HepG2 (cell line): ENCODE data around the gene SIK3. TPM values are rescaled to one million over a fixed set of nuclear protein-coding genes. Genes with fewer than 3 reads are reported as not detected.

Experiments
- ATAC-seq: fragments of 200-7000 bp; cut with Tn5 transposase; 3 replicates; pipeline ENCODE4 v1.9.1; 2020; ENCODE audit warnings: mild to moderate bottlenecking, moderate library complexity
- BruUV-seq: library from RNA; stranded (reverse); fragments of 400-500 nt; replicated peaks from 2 replicates; lab custom pipeline; 2021; lab: Mats Ljungman, UMichigan
- CTCF ChIA-PET: fragments of 300-600 bp; formaldehyde crosslinking; extraction: SDS; loops from one replicate; lab custom pipeline; 2021; ENCODE audit warnings: low total read pairs, inconsistent platforms, low intra/inter-chr PET ratio; lab: Yijun Ruan, JAX
- POLR2A ChIA-PET: fragments of 350-600 bp; sonication (Branson Sonifier 250); formaldehyde crosslinking; loops from one replicate; lab custom pipeline; 2020; ENCODE audit warnings: antibody characterized with exemption, inconsistent platforms; lab: Yijun Ruan, JAX
- DNase-seq: peaks from one replicate; pipeline ENCODE4 v3.0.0-alpha.2; 2015; ENCODE audit warnings: low spot score
- FAIRE-seq: peaks from 3 replicates; lab custom pipeline; 2011; peaks lifted over from hg19 to GRCh38; lab: Jason Lieb, UNC
- H2AFZ ChIP-seq: one replicate; pipeline ENCODE4 v1.6.1; 2011; ENCODE audit warnings: low read length, inconsistent platforms
- H3K27ac ChIP-seq: fragments of 300-600 bp; 3 replicates; pipeline ENCODE4 v1.8.0; 2011; ENCODE audit warnings: mixed run types, mild to moderate bottlenecking, mixed read lengths, low read length, inconsistent platforms; ENCODE audit not compliant: insufficient read depth; ENCODE audit errors: extremely low read length
- H3K27me3 ChIP-seq, 2 experiments: fragments of 200-600 bp in 1 of 2; 2 replicates in 1 of 2; 3 replicates in 1 of 2; pipeline versions ENCODE4 v1.6.0 to v1.8.0; 2011; ENCODE audit warnings: low read length in 2 of 2, mild to moderate bottlenecking in 2 of 2, moderate library complexity in 2 of 2, inconsistent platforms in 1 of 2; ENCODE audit not compliant: insufficient read depth in 2 of 2, control insufficient read depth in 1 of 2
- H3K36me3 ChIP-seq, 2 experiments: fragments of 200-600 bp in 1 of 2; replicated peaks in 1 of 2; 2 replicates in 1 of 2; 3 replicates in 1 of 2; pipeline versions ENCODE4 v1.5.1 to v1.8.0; 2011; ENCODE audit warnings: low read length in 2 of 2, inconsistent platforms in 1 of 2; ENCODE audit not compliant: insufficient read depth in 2 of 2, control insufficient read depth in 1 of 2
- H3K4me1 ChIP-seq: 2 replicates; pipeline ENCODE4 v1.5.1; 2012; ENCODE audit warnings: low read length, inconsistent platforms; ENCODE audit not compliant: insufficient read depth
- H3K4me2 ChIP-seq: 2 replicates; pipeline ENCODE4 v1.6.0; 2011; ENCODE audit warnings: low read depth, low read length, inconsistent platforms
- H3K4me3 ChIP-seq, 3 experiments: fragments of 200-600 bp in 1 of 3; sonication (generic), shearing (Covaris generic) in 1 of 3; replicated peaks in 1 of 3; 2 replicates each; pipeline ENCODE4 v1.5.1; 2011 to 2016; ENCODE audit warnings: low read length in 3 of 3, inconsistent platforms in 2 of 3, low read depth in 2 of 3, mild to moderate bottlenecking in 2 of 3, control low read depth in 1 of 3, mixed read lengths in 1 of 3; ENCODE audit not compliant: insufficient read depth in 1 of 3
- H3K79me2 ChIP-seq: one replicate; pipeline ENCODE4 v1.6.1; 2011; ENCODE audit warnings: low read length, inconsistent platforms; ENCODE audit not compliant: insufficient read depth
- H3K9ac ChIP-seq: 2 replicates; pipeline ENCODE4 v1.6.0; 2011; ENCODE audit warnings: mild to moderate bottlenecking, low read depth, low read length, inconsistent platforms; ENCODE audit not compliant: insufficient read depth
- H3K9me3 ChIP-seq: 2 replicates; pipeline ENCODE4 v1.5.1; 2012; ENCODE audit warnings: mild to moderate bottlenecking, low read length
- H4K20me1 ChIP-seq: 2 replicates; pipeline ENCODE4 v1.6.0; 2011; ENCODE audit warnings: inconsistent platforms, mild to moderate bottlenecking, low read length, moderate library complexity; ENCODE audit not compliant: insufficient read depth
- ATF7-NPFF ChIP-seq: sonication (generic); formaldehyde crosslinking; IDR thresholded peaks from 2 replicates; pipeline ENCODE4 v1.8.1; 2023; ENCODE audit warnings: mild to moderate bottlenecking, low read depth, missing genetic modification reagents, moderate library complexity
- BRCA1 ChIP-seq: sonication (generic); formaldehyde crosslinking; IDR thresholded peaks from 2 replicates; pipeline ENCODE4 v1.4.0; 2020; ENCODE audit warnings: missing genetic modification reagents
- CENPT ChIP-seq: sonication (generic); formaldehyde crosslinking; IDR thresholded peaks from 2 replicates; pipeline ENCODE4 v1.8.0; 2022; ENCODE audit warnings: low read depth, mild to moderate bottlenecking, moderate library complexity, missing genetic modification reagents
- HES4 ChIP-seq: sonication (generic); formaldehyde crosslinking; IDR thresholded peaks from 2 replicates; pipeline ENCODE4 v1.9.0; 2021; ENCODE audit warnings: mild to moderate bottlenecking, missing genetic modification reagents, borderline replicate concordance
- HNRNPUL1 ChIP-seq: fragments of 200-400 bp; formaldehyde crosslinking; IDR thresholded peaks from 2 replicates; pipeline ENCODE4 v1.6.1; 2017; ENCODE audit warnings: low read depth, mild to moderate bottlenecking, low read length, moderate library complexity
- PBX3 ChIP-seq: sonication (generic); formaldehyde crosslinking; IDR thresholded peaks from 2 replicates; pipeline ENCODE4 v1.8.1; 2023; ENCODE audit warnings: missing genetic modification reagents, inconsistent platforms, borderline replicate concordance
- RBFOX2 ChIP-seq: fragments of 200-400 bp; formaldehyde crosslinking; IDR thresholded peaks from 2 replicates; pipeline ENCODE4 v1.6.1; 2017; ENCODE audit warnings: low read depth, mild to moderate bottlenecking, low read length
- SNRNP70 ChIP-seq: fragments of 200-400 bp; formaldehyde crosslinking; IDR thresholded peaks from 2 replicates; pipeline ENCODE4 v1.6.1; 2017; ENCODE audit warnings: mild to moderate bottlenecking, low read depth, low read length, moderate library complexity
- THYN1 ChIP-seq: sonication (generic); formaldehyde crosslinking; IDR thresholded peaks from 2 replicates; pipeline ENCODE4 v1.8.1; 2023; ENCODE audit warnings: low read depth, mild to moderate bottlenecking, moderate library complexity, missing genetic modification reagents, borderline replicate concordance
- ZBTB44 ChIP-seq: sonication (generic); formaldehyde crosslinking; IDR thresholded peaks from 2 replicates; pipeline ENCODE4 v1.4.0; 2020; ENCODE audit warnings: missing genetic modification reagents
- ZFAT ChIP-seq: sonication (generic); formaldehyde crosslinking; conservative IDR thresholded peaks from 2 replicates; pipeline ENCODE4 v1.8.1; 2023; ENCODE audit warnings: missing genetic modification reagents, inconsistent platforms
- ZNF12 ChIP-seq: sonication (generic); formaldehyde crosslinking; IDR thresholded peaks from 2 replicates; pipeline ENCODE4 v1.5.0; 2020; ENCODE audit warnings: missing genetic modification reagents
- ZNF24 ChIP-seq: fragments of 450-650 bp; IDR thresholded peaks from 2 replicates; pipeline ENCODE4 v1.6.1; 2017; ENCODE audit warnings: antibody characterized with exemption, mild to moderate bottlenecking
- ZNF34 ChIP-seq: sonication (generic); formaldehyde crosslinking; IDR thresholded peaks from 2 replicates; pipeline ENCODE4 v1.4.0; 2020; ENCODE audit warnings: mild to moderate bottlenecking, missing genetic modification reagents, borderline replicate concordance
- ZNF547 ChIP-seq: sonication (generic); formaldehyde crosslinking; IDR thresholded peaks from 2 replicates; pipeline ENCODE4 v1.5.1; 2020; ENCODE audit warnings: mild to moderate bottlenecking, missing genetic modification reagents
- ZNF747 ChIP-seq: sonication (generic); formaldehyde crosslinking; IDR thresholded peaks from 2 replicates; pipeline ENCODE4 v1.8.1; 2023; ENCODE audit warnings: missing genetic modification reagents, mild to moderate bottlenecking, borderline replicate concordance
- WGBS: methylation state at CpG from one replicate; pipeline ENCODE4 v1.1.6; 2017; ENCODE audit warnings: low lambda C conversion rate; 5-methylcytosine and 5-hydroxymethylcytosine counted together
- in situ Hi-C: cut with HindIII; loops from 2 replicates; pipeline ENCODE4 v1.10.0; 2017; ENCODE audit warnings: low pct_unique_long_range_greater_than_20kb; ENCODE audit not compliant: extremely low pct_ligation_motif_present
- intact Hi-C: fragments of 100-400 bp; cut with micrococcal nuclease; formaldehyde crosslinking; loops from one replicate; pipeline ENCODE4 v1.10.0; 2022; ENCODE audit not compliant: unreplicated experiment
- polyA plus RNA-seq, 8 experiments: library from polyadenylated mRNA; depleted of rRNA in 3 of 8; stranded (reverse) in 7 of 8; unstranded in 1 of 8; fragments of >200 nt; fragmentation: Illumina TruSeq in 4 of 8; extraction: Trizol in 4 of 8; gene quantifications; 2 replicates each; pipeline versions ENCODE4 v1.2.1 to v1.2.3, GENCODE V29; 2011 to 2016; ENCODE audit warnings: low read depth in 4 of 8, missing spikeins in 1 of 8, mixed read lengths in 1 of 8; ENCODE audit not compliant: insufficient read depth in 1 of 8
- total RNA-seq, 5 experiments: library from RNA; depleted of rRNA; stranded (reverse); fragments of >200 nt; fragmentation: Illumina TruSeq; extraction: Trizol; gene quantifications; 2 replicates each; pipeline ENCODE4 v1.2.3, GENCODE V29; 2016; ENCODE audit warnings: low read depth in 1 of 5
- TF ChIP-seq, protein P1 (sequence below): sonication (generic); formaldehyde crosslinking; conservative IDR thresholded peaks from 2 replicates; pipeline ENCODE4 v1.8.0; 2022; ENCODE audit warnings: missing genetic modification reagents

SIK3 gene
- total and polyA plus RNA-seq, 2 of the 13 experiments (the other 11 are each of a cell fraction or from before 2014, with no cell fraction given) = 5.7 to 9.8 TPM

- DNase-seq (no peak), ATAC-seq (peak; percentile 3; the same call in 1 of the 3 replicates), FAIRE-seq (no peak)
- POLR2A ChIA-PET = interaction anchor here (0.6 to 5.8 kb wide), 16 partner anchors 9 to 309 kb away, joined by 3 to 69 read pairs (median 4); partner anchors contain the start of genes APOA1, APOC3 and PAFAH1B2
- Histone ChIP-seq H2AFZ (no peak overlapping the region), H4K20me1 (peaks cover 36% of the 10 kb centered on the region), H3K4me2 (peak overlapping the region; percentile 91), H3K9ac (peak overlapping the region; percentile 88), H3K27me3 (no peaks in the 10 kb centered on the region; a peak in 1 of 5 replicates), H3K27ac (peak overlapping the region; percentile 80), H3K4me1 (peaks cover 62% of the 10 kb centered on the region), H3K36me3 (no peaks in the 10 kb centered on the region), H3K9me3 (no peaks in the 10 kb centered on the region), H3K79me2 (peaks cover 52% of the 10 kb centered on the region), H3K4me3 (peak overlapping the region; percentile 79 to 89 (median 87))
- WGBS = 2% methylated on average over 27 of the region's 65 CpGs
- intact Hi-C loops (loop anchor here (2.0 to 5.0 kb wide), 2 partner anchors 75 to 169 kb away; no protein-coding TSS in a partner anchor), in situ Hi-C loops (loop anchor here (5.0 to 10.0 kb wide), 2 partner anchors 215 to 303 kb away; partner anchors contain the start of gene APOA5)
- BruUV-seq = no TSS peak
- CTCF ChIA-PET = no interaction called here
- no peak for TF ChIP-seq HNRNPUL1
- TF ChIP-seq BRCA1 (CRISPR knock-in tag) = no peak
- no peak for TF ChIP-seq ZNF24
- TF ChIP-seq ZNF34 (CRISPR knock-in tag) = no peak
- no peak for TF ChIP-seq PBX3 (CRISPR knock-in tag)
- no peak for TF ChIP-seq SNRNP70
- TF ChIP-seq CENPT (CRISPR knock-in tag) = no peak
- peak; percentile 53; the same call in 1 of the 2 replicates for TF ChIP-seq HES4 (CRISPR knock-in tag)
- TF ChIP-seq RBFOX2 = 0 out of 2 replicates have a peak, but pooled peaks have one; percentile 46
- TF ChIP-seq ZNF747 (CRISPR knock-in tag) = no peak
- TF ChIP-seq, protein P1, sequence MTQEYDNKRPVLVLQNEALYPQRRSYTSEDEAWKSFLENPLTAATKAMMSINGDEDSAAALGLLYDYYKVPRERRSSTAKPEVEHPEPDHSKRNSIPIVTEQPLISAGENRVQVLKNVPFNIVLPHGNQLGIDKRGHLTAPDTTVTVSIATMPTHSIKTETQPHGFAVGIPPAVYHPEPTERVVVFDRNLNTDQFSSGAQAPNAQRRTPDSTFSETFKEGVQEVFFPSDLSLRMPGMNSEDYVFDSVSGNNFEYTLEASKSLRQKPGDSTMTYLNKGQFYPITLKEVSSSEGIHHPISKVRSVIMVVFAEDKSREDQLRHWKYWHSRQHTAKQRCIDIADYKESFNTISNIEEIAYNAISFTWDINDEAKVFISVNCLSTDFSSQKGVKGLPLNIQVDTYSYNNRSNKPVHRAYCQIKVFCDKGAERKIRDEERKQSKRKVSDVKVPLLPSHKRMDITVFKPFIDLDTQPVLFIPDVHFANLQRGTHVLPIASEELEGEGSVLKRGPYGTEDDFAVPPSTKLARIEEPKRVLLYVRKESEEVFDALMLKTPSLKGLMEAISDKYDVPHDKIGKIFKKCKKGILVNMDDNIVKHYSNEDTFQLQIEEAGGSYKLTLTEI (CRISPR knock-in tag) = no peak
- no peak for TF ChIP-seq ZNF547 (CRISPR knock-in tag)
- no peak for TF ChIP-seq THYN1 (CRISPR knock-in tag)
- TF ChIP-seq ZBTB44 = no peak
- TF ChIP-seq ZNF12 = no peak
- no peak for TF ChIP-seq ZFAT (CRISPR knock-in tag)
- no peak; the same call in 1 of the 2 replicates for TF ChIP-seq ATF7-NPFF
These were observed 599 bp downstream of the SIK3 start for GRCh38 chr11:117097389-117098268.
